Endothelial cell of umbilical vein (primary cell): ENCODE results near the gene RPP38.

Experiments used
- CTCF ChIP-seq, 2 donors: IDR thresholded peaks; 1 replicate in 1 of 2; 2 replicates in 1 of 2; pipeline ENCODE4 v1.5.1; 2011; ENCODE audit warnings: low read length in 2 of 2, mild to moderate bottlenecking in 2 of 2, moderate library complexity in 2 of 2, control low read depth in 1 of 2, inconsistent platforms in 1 of 2, low read depth in 1 of 2; ENCODE audit not compliant: insufficient read depth in 1 of 2; ENCODE audit errors: extremely low read depth in 1 of 2
- EZH2 ChIP-seq: IDR thresholded peaks from 2 replicates; pipeline ENCODE4 v1.6.1; 2012; ENCODE audit warnings: borderline replicate concordance, low read depth, mild to moderate bottlenecking, moderate library complexity, low read length, inconsistent platforms; ENCODE audit not compliant: severe bottlenecking
- GATA2 ChIP-seq: IDR thresholded peaks from 2 replicates; pipeline ENCODE4 v1.7.0; 2011; ENCODE audit warnings: low read depth, mild to moderate bottlenecking, moderate library complexity, mixed read lengths, low read length; ENCODE audit not compliant: insufficient read length, insufficient read depth
- MAX ChIP-seq: IDR thresholded peaks from 2 replicates; pipeline ENCODE4 v1.6.1; 2011; ENCODE audit not compliant: insufficient read depth, insufficient read length
- MYC ChIP-seq: IDR thresholded peaks from one replicate; pipeline ENCODE4 v1.6.1; 2011; ENCODE audit warnings: mild to moderate bottlenecking, low read depth, low read length
- POLR2A ChIP-seq: IDR thresholded peaks from 2 replicates; pipeline ENCODE4 v1.6.1; 2012; ENCODE audit warnings: low read depth, mild to moderate bottlenecking, control low read depth, low read length
- POLR2AphosphoS5 ChIP-seq: IDR thresholded peaks from 2 replicates; pipeline ENCODE4 v1.6.1; 2012; ENCODE audit warnings: low read depth, mild to moderate bottlenecking, control low read depth, low read length, moderate library complexity; ENCODE audit not compliant: insufficient read depth

- TF ChIP-seq CTCF (IDR thresholded peaks at IDR 0.05; ENCODE audit: extremely low read depth in 1 of 2, insufficient read depth in 1 of 2, low read depth in 1 of 2, low read length in 2 of 2) (no peak), MYC (no peak), MAX (no peak), POLR2A (no peak), POLR2AphosphoS5 (no peak), EZH2 (no peak), GATA2 (no peak)
Observed at GRCh38 chr10:15112657-15113056, 15.5 kb downstream of the RPP38 start.
